ENCODE measurements around the gene EMCN.

- no peak; the same call in 1 of the 2 replicates for TF ChIP-seq CTCF (IDR thresholded peaks at IDR 0.05)
- TF ChIP-seq CBFB (CRISPR knock-in tag; IDR thresholded peaks at IDR 0.05; ENCODE audit: low read depth), result no peak
- TF ChIP-seq NFE2L1 (CRISPR knock-in tag; IDR thresholded peaks at IDR 0.05), result no peak
- TF ChIP-seq MAX (CRISPR knock-in tag; IDR thresholded peaks at IDR 0.05), result no peak
- TF ChIP-seq E2F1 (CRISPR knock-in tag; IDR thresholded peaks at IDR 0.05), result no peak
These were observed 96.4 kb downstream of the EMCN start for GRCh38 chr4:100421361-100421978.
